Transverse colon (tissue), 4 donors: ENCODE results near the gene MED27. TPM values are rescaled to one million over a fixed set of nuclear protein-coding genes. Genes with fewer than 3 reads are reported as not detected.

Source experiments
- DNase-seq: peaks from one replicate; pipeline ENCODE4 v3.0.0-alpha.2; 2019
- H3K27ac ChIP-seq, 4 donors: fragments of 200-600 bp; sonication (generic); 2 replicates each; pipeline ENCODE4 v1.5.1; 2016 to 2018; ENCODE audit warnings: inconsistent platforms in 4 of 4
- H3K27me3 ChIP-seq: fragments of 200-600 bp; sonication (generic); 2 replicates; pipeline ENCODE4 v1.5.1; 2017; ENCODE audit warnings: inconsistent platforms
- H3K36me3 ChIP-seq, 4 donors: fragments of 200-600 bp; sonication (generic); 2 replicates each; pipeline ENCODE4 v1.5.1; 2017 to 2019; ENCODE audit warnings: inconsistent platforms in 4 of 4
- H3K4me1 ChIP-seq, 4 donors: fragments of 200-600 bp; sonication (generic); 2 replicates each; pipeline ENCODE4 v1.5.1; 2017 to 2020; ENCODE audit warnings: inconsistent platforms in 4 of 4
- H3K4me3 ChIP-seq, 4 donors: fragments of 200-600 bp; sonication (generic); 1 replicate in 1 of 4; 2 replicates in 3 of 4; pipeline versions ENCODE4 v1.5.1 to v1.6.1; 2017 to 2019; ENCODE audit warnings: inconsistent platforms in 4 of 4
- H3K9me3 ChIP-seq, 2 donors: fragments of 200-600 bp; sonication (generic); 2 replicates each; pipeline ENCODE4 v1.5.1; 2017 to 2019; ENCODE audit warnings: inconsistent platforms in 2 of 2
- EP300 ChIP-seq: sonication (generic); formaldehyde crosslinking; IDR thresholded peaks from one replicate; pipeline ENCODE4 v1.6.1; 2017; ENCODE audit warnings: antibody characterized with exemption, low read depth
- POLR2A ChIP-seq: fragments of 450-650 bp; IDR thresholded peaks from one replicate; pipeline ENCODE4 v1.6.1; 2016; ENCODE audit warnings: antibody characterized with exemption, mild to moderate bottlenecking, moderate library complexity
- POLR2AphosphoS5 ChIP-seq, 3 donors: sonication (generic); formaldehyde crosslinking; IDR thresholded peaks; one replicate each; pipeline ENCODE4 v1.6.1; 2016; ENCODE audit warnings: antibody characterized with exemption in 3 of 3
- WGBS, 2 donors: methylation state at CpG; one replicate each; pipeline ENCODE4 v1.1.5; 2018; ENCODE audit warnings: low coverage in 1 of 2; 5-methylcytosine and 5-hydroxymethylcytosine counted together
- in situ Hi-C, 4 donors: fragments of 200-750 bp; cut with MboI; loops; one replicate each; pipeline versions ENCODE4 v1.15.0 to v1.15.1; 2017; ENCODE audit warnings: low sequenced_read_pairs in 3 of 4, low pct_ligation_motif_present in 1 of 4, low pct_unique_long_range_greater_than_20kb in 1 of 4
- intact Hi-C: fragments of 100-400 bp; cut with DNase I; formaldehyde crosslinking; loops from one replicate; pipeline ENCODE4 v1.15.1; 2023; ENCODE audit warnings: low total_unique reads
- total RNA-seq, 4 donors: library from RNA; depleted of rRNA; stranded (reverse); fragments of >200 nt; gene quantifications; one replicate each; pipeline ENCODE4 v1.1.0, GENCODE V29; 2016
- TF ChIP-seq, protein P1 (sequence below), 5 experiments: fragments of 200-600 bp in 3 of 5; fragments of 450-650 bp in 2 of 5; sonication (generic) in 3 of 5; IDR thresholded peaks; 1 replicate in 2 of 5; 2 replicates in 3 of 5; pipeline ENCODE4 v1.5.1; 2016 to 2017; ENCODE audit warnings: antibody characterized with exemption in 5 of 5, inconsistent platforms in 3 of 5, mild to moderate bottlenecking in 2 of 5, moderate library complexity in 1 of 5

The MED27 gene
- total RNA-seq, 4 donors from 2014 or later = 2.6 to 12.6 (median 7.1) TPM

DNA sequence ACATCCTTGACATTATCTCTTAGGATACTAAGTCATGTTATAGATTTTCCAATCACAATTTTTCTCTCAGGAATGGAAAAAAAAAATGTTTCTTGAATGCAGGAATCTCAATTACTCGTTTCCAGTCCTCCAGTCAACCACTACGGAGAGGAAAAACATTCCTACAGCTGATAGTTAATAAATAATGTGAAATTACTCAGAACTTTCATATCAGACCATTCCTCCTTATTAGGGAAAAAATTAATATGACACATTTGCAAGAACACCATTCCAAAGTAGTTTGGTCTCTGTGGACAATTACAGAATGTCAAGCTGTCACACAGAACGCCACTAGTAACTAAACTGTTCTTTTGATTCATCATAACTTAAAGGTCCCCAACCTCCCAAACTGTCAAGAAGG is 31.5 kb downstream of the MED27 start:
- intact Hi-C loops = no loop called here
- TF ChIP-seq POLR2AphosphoS5 (IDR thresholded peaks at IDR 0.05) (no peak), POLR2A (no peak), EP300 (no peak)
- TF ChIP-seq, protein P1, sequence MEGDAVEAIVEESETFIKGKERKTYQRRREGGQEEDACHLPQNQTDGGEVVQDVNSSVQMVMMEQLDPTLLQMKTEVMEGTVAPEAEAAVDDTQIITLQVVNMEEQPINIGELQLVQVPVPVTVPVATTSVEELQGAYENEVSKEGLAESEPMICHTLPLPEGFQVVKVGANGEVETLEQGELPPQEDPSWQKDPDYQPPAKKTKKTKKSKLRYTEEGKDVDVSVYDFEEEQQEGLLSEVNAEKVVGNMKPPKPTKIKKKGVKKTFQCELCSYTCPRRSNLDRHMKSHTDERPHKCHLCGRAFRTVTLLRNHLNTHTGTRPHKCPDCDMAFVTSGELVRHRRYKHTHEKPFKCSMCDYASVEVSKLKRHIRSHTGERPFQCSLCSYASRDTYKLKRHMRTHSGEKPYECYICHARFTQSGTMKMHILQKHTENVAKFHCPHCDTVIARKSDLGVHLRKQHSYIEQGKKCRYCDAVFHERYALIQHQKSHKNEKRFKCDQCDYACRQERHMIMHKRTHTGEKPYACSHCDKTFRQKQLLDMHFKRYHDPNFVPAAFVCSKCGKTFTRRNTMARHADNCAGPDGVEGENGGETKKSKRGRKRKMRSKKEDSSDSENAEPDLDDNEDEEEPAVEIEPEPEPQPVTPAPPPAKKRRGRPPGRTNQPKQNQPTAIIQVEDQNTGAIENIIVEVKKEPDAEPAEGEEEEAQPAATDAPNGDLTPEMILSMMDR (IDR thresholded peaks at IDR 0.05) = no peak
- Histone ChIP-seq H3K27me3 (no peaks in the 10 kb centered on the region), H3K36me3 (no peaks in the 10 kb centered on the region), H3K4me1 (no peaks in the 10 kb centered on the region), H3K4me3 (no peak overlapping the region), H3K27ac (no peak overlapping the region), H3K9me3 (no peaks in the 10 kb centered on the region)
- WGBS, 2 donors = 83 to 84% methylated on average over 2 to 3 of the region's 3 CpGs
- in situ Hi-C loops = no loop called here
- DNase-seq = no peak

DNA sequence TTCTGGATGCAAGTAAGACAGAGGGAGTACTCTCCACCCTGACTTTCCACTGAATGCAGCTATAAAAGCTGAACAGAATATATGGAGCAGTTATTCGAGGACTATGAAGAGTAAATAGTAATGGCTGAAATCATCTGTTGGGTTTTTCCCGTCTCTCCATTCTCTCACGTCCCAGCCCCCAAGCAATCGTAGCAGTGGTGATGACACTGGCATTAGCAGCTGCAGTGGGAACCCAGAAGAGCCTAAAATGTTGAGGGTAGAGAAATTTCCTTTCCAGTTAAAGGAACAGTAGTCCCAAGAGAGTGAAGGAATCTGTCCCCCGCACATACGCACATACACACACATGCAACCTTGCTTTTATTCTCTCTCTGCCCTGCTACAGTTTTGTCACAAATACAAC is 33.2 kb downstream of the MED27 start:
- Histone ChIP-seq H3K36me3 (no peaks in the 10 kb centered on the region), H3K4me1 (no peaks in the 10 kb centered on the region)
- intact Hi-C loops = no loop called here

DNA sequence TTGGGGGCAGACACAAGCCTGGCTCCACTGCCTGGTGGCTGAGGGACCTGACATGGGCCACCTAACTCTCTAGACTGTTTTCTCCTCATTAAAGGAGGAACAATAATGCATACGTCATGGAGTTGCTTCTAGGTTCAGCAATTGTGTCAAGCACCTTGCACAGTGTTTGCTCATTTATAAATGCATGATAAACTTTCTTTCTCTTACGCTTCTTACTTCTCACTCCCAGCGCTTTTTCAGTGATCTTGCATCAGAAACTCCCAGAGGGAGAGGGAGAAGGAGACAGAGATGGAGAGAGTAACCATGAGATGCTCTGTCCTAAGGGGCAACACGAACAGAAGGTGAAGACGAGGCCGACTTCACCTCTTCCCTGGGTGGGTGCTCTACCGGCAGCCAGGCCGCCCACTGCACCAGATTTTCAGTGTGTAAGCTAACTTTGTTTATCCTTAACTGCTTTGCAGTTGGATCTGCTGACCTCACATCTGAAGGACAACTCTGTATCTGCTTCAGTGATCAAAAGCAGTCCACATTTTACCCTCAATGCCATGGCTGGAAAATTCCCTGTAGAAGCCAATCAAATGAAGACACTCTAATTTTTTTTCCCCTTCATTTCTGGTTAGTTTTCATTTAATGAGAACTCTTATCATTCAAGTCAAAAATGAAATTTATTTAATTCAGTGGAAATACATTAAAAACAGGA is 35.3 kb downstream of the MED27 start:
- Histone ChIP-seq H3K27ac (no peak overlapping the region), H3K9me3 (no peaks in the 10 kb centered on the region), H3K4me3 (no peak overlapping the region), H3K27me3 (no peaks in the 10 kb centered on the region), H3K36me3 (no peaks in the 10 kb centered on the region), H3K4me1 (no peaks in the 10 kb centered on the region)
- TF ChIP-seq POLR2A = no peak
- DNase-seq = no peak
- in situ Hi-C loops (no loop called here), intact Hi-C loops (no loop called here)
- WGBS, 2 donors = 87 to 95% methylated on average over 4 to 8 of the region's 8 CpGs

More for the DNA sequence above, 33.2 kb downstream of the MED27 start:
- Histone ChIP-seq H3K27ac (no peak overlapping the region), H3K27me3 (no peaks in the 10 kb centered on the region), H3K4me3 (no peak overlapping the region), H3K9me3 (no peaks in the 10 kb centered on the region)
- 68 to 69% methylated on average over 5 to 6 of the region's 6 CpGs for WGBS, 2 donors
- TF ChIP-seq POLR2AphosphoS5 (IDR thresholded peaks at IDR 0.05) (no peak), EP300 (no peak), POLR2A (no peak)
- TF ChIP-seq, protein P1 (IDR thresholded peaks at IDR 0.05) = no peak
- in situ Hi-C loops = no loop called here
- DNase-seq = no peak

DNA sequence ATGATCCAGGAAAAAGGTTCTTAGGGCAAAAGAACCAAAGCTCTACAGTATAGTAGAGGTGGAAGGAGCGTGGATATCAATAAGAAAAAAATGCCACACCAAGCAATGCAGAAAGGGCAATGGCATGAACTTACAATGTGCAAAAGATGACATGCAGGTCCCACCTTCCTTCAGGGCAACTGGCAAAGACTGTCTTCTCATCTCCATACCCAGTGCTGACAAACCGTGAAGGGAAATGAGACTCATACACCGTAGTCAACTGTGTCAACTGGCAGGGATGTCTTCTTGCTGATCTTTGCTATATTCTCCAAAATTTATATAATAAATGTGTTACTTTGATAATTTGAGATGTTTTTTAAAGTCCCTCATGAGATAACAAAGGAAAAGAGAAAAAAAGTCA is 36.0 kb downstream of the MED27 start:
- no peak overlapping the region for H3K4me3 ChIP-seq
- no peak for TF ChIP-seq EP300
- TF ChIP-seq, protein P1 (IDR thresholded peaks at IDR 0.05) = no peak
- TF ChIP-seq POLR2A = no peak
- no peak for TF ChIP-seq POLR2AphosphoS5 (IDR thresholded peaks at IDR 0.05)
- H3K4me1 ChIP-seq = no peaks in the 10 kb centered on the region
- no peaks in the 10 kb centered on the region for H3K9me3 ChIP-seq
- H3K27me3 ChIP-seq = no peaks in the 10 kb centered on the region
- DNase-seq = no peak
- 87 to 91% methylated on average over 3 of the region's 3 CpGs for WGBS, 2 donors
- H3K27ac ChIP-seq = no peak overlapping the region
- no peaks in the 10 kb centered on the region for H3K36me3 ChIP-seq
- intact Hi-C loops (no loop called here), in situ Hi-C loops (no loop called here)

DNA sequence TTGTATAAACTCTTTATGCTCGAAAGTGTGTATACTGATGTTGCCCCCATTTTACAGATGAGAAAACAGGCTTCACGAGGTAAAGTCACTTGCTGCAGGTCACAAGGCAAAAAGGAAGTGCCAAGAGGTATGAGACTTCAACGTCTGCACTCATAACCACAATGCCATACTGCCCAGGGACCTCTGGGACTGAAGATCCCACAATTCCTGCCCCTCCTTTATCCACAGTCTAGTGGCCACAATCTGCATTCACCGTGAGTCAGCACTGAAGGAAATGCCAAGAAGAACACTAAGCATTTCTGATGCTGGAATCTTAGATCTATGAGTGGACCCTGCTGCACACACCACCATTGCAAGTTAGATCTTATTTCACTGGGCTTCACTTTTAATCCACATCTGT is 37.3 kb downstream of the MED27 start:
- in situ Hi-C loops (no loop called here), intact Hi-C loops (no loop called here)
- Histone ChIP-seq H3K9me3 (no peaks in the 10 kb centered on the region), H3K4me3 (no peak overlapping the region), H3K36me3 (no peaks in the 10 kb centered on the region), H3K27me3 (no peaks in the 10 kb centered on the region), H3K27ac (no peak overlapping the region), H3K4me1 (no peaks in the 10 kb centered on the region)
- DNase-seq = no peak
- 40 to 77% methylated on average over 1 to 4 of the region's 4 CpGs for WGBS, 2 donors
- TF ChIP-seq, protein P1 (IDR thresholded peaks at IDR 0.05) = no peak
- no peak for TF ChIP-seq EP300
- TF ChIP-seq POLR2AphosphoS5 (IDR thresholded peaks at IDR 0.05) = no peak
- TF ChIP-seq POLR2A = no peak
